ENCODE measurements around the gene ESR1.

- TF ChIP-seq CTCF (optimal IDR thresholded peaks at IDR 0.05 in 1 of 3, IDR thresholded peaks at IDR 0.05 in 1 of 3, conservative IDR thresholded peaks at IDR 0.05 in 1 of 3; ENCODE audit: extremely low read depth in 1 of 3, insufficient read depth in 2 of 3, low read length in 3 of 3) (no peak), EZH2 (IDR thresholded peaks at IDR 0.05; ENCODE audit: low read length) (no peak)
Measured at GRCh38 chr6:152008779-152009178, 201.3 kb downstream of the ESR1 start.

Data from keratinocyte (primary cell).